Stimulated activated CD8-positive, alpha-beta memory T cell treated with anti-CD3 and anti-CD28 coated beads, Interleukin-2, amount 100 ng/mL, for 48 hours (primary cell): ENCODE data around the gene SPATS2L.

ENCODE experiments used
- DNase-seq, 2 donors: peaks; one replicate each; pipeline ENCODE4 v3.0.0-alpha.2; 2020; ENCODE audit warnings: low read depth in 2 of 2

Gene SPATS2L

GRCh38 chr2:200296118-200296517 is 10.4 kb upstream of the SPATS2L start:
- no peak for DNase-seq

- DNase-seq, result no peak
These were observed 9.4 kb upstream of the SPATS2L start for GRCh38 chr2:200297100-200297499.

- DNase-seq, result no peak
These were observed 8.5 kb upstream of the SPATS2L start for GRCh38 chr2:200297989-200298388.

DNA sequence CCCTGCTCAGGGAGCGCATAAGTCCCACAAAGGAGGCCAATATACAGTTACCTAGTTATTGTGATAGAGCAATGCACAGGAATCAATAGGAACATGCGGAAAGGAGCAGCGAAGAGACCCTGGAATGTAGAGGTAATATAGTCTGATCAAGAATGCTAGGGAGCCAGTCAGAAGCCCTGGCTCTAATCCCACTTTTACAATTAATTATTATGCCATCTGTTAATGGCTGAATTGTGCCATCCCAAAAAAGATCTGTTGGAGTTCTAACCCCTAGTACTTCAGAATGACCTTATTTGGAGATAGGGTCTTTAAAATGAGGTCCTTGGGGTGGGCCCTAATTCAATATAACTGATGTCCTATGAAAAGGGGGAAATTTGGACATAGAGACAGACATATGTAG is 7.7 kb upstream of the SPATS2L start:
- no peak for DNase-seq

DNA sequence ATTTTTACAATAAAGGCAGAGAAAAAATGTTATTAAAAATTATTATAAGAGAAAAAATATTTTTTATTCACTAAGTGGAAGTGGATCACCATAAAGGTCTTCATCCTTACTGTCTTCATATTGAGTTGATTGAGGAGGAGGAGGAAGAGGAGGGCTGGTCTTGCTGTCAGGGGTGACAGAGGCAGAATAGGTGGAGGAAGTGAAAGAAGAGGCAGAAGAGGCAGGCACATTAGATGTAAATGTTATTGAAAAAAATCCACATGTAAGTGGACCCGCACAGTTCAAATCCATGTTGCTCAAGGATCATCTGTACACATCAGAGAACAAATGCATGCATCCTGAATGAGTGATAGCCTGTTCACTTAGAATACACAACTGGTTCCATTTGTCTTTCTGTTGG is 6.4 kb upstream of the SPATS2L start:
- DNase-seq, result no peak

- DNase-seq, result no peak
These were observed 5.7 kb upstream of the SPATS2L start for GRCh38 chr2:200300638-200301314.

- no peak for DNase-seq
These were observed 4.3 kb upstream of the SPATS2L start for GRCh38 chr2:200301953-200302858.

DNA sequence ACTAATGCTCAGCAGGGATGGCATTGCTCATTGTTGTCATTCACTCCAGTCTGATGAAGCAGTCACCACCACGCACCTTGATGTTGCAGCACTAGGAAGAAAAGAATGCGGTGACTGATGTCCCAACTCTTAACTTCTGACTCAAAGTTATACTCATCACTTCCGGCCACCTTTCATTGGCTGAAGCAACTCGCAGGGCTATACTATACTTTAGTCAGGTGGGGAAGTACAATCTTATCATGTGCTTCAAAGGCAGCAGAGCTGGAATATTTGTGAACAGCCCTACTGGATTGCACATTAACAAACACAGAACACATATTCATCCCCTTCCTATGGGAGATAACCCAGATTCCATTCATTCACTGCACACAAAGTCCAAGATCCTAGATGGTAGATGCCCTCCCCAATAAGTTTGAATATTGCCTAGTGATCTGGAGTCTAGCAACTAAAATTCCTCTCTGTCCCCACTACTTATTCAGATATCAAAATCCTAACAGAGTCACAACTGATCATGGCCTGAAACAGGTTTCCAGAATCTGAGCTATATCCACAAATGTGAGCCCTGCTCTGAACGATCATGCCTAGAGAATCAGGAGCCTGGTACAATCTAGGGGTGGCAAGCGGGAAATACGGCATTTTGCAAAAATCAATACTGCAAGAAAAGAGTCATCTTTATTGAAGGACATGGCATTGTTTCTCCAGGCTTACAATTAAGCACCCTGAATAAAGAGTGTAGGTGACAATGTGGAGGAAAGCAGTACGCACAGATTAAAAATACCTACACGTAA is 3.4 kb upstream of the SPATS2L start:
- no peak for DNase-seq

DNA sequence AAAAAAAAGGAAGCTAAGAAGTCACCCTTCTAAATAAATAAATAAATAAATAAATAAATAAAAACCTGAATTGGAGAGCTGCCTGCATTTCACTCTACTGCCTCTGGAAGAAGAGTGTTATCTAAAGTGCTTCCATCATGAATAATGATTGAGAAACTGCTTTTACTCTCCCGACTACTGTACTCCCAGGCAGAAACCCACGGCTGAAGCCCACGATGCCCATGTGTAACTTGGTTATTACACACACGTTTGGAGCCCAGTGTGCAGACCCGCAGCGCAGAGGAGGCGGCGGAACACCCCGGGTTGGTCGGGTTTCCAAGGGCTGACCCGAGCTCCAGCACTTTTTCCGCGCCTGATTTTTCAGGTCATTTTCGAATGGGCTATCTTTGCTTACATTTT is 697 bp upstream of the SPATS2L start:
- DNase-seq, result no peak

DNA sequence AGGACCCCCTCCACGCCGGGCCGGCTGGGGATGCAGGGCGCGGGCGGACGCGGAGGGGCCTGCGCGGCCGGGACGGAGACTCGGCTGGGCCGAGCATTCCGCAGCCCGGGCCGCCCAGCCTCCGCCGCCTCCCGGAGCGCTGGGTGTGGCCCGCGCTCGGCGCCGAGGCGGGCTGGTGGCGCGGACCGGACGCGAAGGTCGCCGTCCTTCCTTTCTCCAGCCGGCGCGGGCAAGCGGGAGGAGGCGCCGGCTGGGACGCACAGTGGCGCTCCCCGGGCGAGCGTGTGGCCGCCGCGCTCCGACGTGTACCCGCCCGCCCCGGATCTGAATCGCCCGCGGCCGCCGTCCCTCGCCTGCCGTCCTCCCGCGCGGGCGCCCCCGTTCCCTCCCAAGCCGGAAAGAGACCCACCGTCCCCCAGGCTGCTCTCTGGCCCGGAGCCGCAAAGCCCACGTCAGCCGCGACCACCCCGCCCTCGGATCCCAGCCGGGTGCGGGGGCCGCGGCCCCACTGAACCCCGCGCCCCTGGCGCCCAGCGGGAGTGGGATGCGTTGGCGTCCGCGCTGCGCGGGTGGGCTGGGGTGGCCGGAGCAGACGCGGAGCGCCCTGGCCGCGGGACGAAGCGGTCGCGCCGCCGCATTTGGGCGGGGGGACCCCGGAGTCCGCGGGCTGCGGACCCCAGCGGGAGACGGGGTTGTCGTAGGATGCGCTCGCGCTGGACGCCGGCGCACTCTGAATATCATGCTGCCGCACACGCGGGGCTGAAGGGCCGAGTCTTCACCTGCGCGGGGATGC is 634 bp downstream of the SPATS2L start:
- DNase-seq, result peak; percentile 11 to 12

DNA sequence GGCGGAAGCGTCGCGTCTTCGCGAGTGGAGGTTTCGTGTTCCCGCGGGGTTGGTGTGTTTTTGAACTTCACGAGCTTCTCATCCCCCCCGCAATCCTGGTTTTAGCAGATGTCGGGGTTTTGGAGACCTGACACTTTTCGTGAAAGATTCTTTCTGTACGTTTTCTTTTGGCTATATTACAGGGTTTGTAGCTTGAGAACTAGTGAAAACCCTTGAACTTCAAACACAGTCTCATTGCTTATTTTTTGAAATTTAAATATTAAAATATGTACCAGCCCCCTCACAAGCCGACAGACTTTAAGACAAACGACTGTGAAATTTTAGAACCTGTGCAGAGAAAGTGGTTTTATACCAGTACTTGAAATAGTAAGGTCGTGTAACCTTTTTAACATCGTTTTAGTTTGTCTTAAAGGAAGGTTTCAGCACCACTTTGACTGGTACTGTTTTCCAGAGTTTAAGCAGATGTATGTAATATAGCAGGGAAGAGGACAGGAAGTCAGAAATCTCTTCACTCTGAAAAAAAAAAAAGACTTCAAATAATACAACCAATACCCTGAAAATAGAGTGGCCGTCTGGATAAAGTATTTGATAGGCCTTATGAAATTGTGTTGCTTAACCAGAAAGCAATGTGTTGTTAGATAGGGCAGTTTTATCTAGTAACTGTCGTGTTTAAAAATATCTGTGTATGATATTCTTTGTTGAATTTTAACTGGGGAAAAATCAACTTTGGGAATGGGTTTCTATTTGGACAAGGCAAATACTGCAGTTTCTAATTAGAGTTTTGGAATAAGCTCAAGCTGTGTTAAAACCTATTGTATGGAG is 1.4 kb downstream of the SPATS2L start:
- DNase-seq, result no peak

GRCh38 chr2:200308546-200309295 is 2.2 kb downstream of the SPATS2L start:
- DNase-seq, result no peak

DNA sequence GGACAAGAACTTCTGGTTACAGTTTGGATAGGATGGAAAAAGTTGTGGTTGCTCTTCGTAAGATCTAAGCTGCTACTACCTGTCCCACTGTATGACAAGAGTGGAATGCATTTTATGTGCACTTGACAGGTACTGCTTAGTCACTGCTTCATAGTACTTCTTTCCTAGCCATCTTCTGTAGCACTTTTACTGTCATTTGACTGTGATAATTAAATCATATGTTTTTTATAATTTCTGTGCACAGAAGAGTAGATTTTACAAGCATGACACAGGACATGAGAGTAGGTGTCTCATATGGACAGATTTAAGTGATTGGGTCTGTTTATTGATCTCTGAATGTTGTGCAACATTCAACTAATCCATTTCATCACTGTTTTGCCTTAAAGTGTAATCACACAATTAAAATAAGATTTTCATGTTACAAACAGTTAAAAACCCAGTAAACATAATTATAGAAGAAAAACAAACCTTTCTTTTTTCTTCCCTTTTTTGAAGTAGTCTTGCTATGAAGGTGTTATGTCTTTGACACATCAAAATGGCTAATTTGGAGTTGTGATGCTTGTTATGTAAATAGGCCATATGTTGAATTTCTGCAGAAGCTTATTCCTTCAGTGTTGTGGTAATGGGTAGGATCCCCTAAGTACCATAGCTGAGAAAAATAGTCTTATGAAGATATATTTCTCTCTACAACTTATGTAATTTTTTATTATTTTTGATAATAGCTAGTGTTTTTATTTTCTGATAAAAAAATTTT is 3.0 kb downstream of the SPATS2L start:
- DNase-seq, result no peak

- no peak for DNase-seq
These were observed 4.1 kb downstream of the SPATS2L start for GRCh38 chr2:200310545-200310971.

DNA sequence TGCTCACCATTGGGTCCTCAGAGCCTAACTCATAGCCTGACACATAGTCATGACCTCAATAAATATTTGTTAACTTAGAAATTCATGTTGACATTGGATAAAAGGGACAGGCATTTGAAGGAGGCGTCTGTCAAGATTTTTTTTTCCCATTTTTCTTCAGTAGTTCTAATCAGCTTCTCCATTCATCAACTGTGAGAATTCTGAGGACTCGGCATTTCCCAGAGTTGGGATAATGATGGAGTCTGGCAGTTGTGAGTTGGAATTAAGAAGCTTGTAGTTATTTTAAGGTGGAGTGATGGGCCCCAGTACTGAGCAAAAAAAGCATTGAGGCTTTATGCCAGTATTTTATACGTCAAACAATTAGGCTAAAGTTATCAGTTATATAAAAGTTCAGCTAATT is 4.6 kb downstream of the SPATS2L start:
- DNase-seq, result no peak

DNA sequence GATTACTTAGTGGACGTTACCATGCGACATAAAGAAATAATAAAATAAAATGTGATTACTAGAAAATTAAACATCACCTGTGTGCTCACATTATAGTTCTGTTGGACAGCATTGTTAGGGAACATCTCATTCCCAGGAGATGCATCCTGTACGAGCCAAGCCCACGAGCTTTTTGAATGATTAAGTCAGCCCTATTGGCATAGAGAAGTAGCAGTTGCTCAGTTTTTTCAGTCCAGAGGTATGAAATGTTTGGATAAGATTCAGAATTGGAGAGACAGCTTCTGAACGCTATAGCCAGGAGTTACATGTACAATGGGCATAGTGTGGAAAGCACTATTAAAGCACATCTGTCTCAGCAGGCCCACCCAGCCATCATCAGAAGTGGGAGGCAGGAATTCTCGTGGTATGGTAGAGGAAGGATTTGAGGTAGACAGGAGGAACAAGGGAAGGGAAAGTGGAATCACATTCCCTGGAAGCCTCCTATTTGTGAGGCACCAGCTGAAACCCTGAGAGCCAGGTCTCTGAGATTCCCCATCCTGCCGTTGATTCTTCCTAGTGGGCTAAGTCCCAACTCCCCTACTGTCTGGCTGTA is 8.6 kb downstream of the SPATS2L start:
- no peak for DNase-seq

GRCh38 chr2:200317975-200318374 is 11.5 kb downstream of the SPATS2L start:
- DNase-seq, result no peak

- no peak for DNase-seq
These were observed 12.5 kb downstream of the SPATS2L start for GRCh38 chr2:200318940-200319435.
